H1 (cell line): ENCODE measurements around the gene CDC123. TPM values are rescaled to one million over a fixed set of nuclear protein-coding genes. Genes with fewer than 3 reads are reported as not detected.

Experiments used
- CTCF ChIA-PET: fragments of 300-600 bp; sonication (Branson Sonifier 250); formaldehyde crosslinking; loops from one replicate; lab custom pipeline; 2021; ENCODE audit not compliant: partially characterized antibody; lab: Charles Lee
- POLR2A ChIA-PET: fragments of 300-600 bp; sonication (Branson Sonifier 250); formaldehyde crosslinking; loops from one replicate; lab custom pipeline; 2021; ENCODE audit warnings: inconsistent platforms; ENCODE audit not compliant: partially characterized antibody; lab: Charles Lee
- DNase-seq, 2 experiments: peaks; one replicate each; pipeline versions ENCODE4 v3.0.0 to v3.0.0-alpha.2; 2010 to 2022; ENCODE audit warnings: low spot score in 2 of 2, low read depth in 1 of 2, mixed read lengths in 1 of 2
- FAIRE-seq: peaks from 2 replicates; lab custom pipeline; 2011; peaks lifted over from hg19 to GRCh38; lab: Jason Lieb, UNC
- H2AFZ ChIP-seq: 2 replicates; pipeline ENCODE4 v1.8.1; 2012; ENCODE audit warnings: low read length, inconsistent platforms
- H2AK5ac ChIP-seq: 2 replicates; pipeline ENCODE4 v1.6.1; 2013; ENCODE audit warnings: low read depth, low read length
- H2BK120ac ChIP-seq: replicated peaks from 2 replicates; pipeline ENCODE3; 2013; ENCODE audit warnings: low read depth, low read length, inconsistent platforms
- H2BK12ac ChIP-seq: 2 replicates; pipeline ENCODE4 v1.6.1; 2013; ENCODE audit warnings: low read depth, low read length
- H2BK15ac ChIP-seq: 2 replicates; pipeline ENCODE4 v1.6.1; 2013; ENCODE audit warnings: low read length
- H2BK20ac ChIP-seq: 2 replicates; pipeline ENCODE4 v1.6.1; 2013; ENCODE audit warnings: low read length
- H2BK5ac ChIP-seq: 2 replicates; pipeline ENCODE4 v1.6.1; 2013; ENCODE audit warnings: low read depth, low read length
- H3K14ac ChIP-seq: 2 replicates; pipeline ENCODE4 v1.6.1; 2013; ENCODE audit warnings: inconsistent platforms; ENCODE audit not compliant: insufficient read length
- H3K18ac ChIP-seq: 2 replicates; pipeline ENCODE4 v1.6.1; 2013; ENCODE audit warnings: low read length; ENCODE audit errors: extremely low read depth
- H3K23ac ChIP-seq: 2 replicates; pipeline ENCODE4 v1.6.1; 2013; ENCODE audit warnings: inconsistent platforms; ENCODE audit not compliant: insufficient read length
- H3K23me2 ChIP-seq: 2 replicates; pipeline ENCODE4 v1.6.1; 2013; ENCODE audit warnings: low read depth, low read length
- H3K27ac ChIP-seq: 2 replicates; pipeline ENCODE4 v1.6.1; 2011; ENCODE audit warnings: low read depth, low read length, inconsistent platforms
- H3K27me3 ChIP-seq, 4 experiments: replicated peaks in 1 of 4; 1 replicate in 1 of 4; 2 replicates in 3 of 4; pipeline versions ENCODE4 v1.6.1 to v1.8.1; 2011 to 2013; ENCODE audit warnings: low read length in 3 of 4, mild to moderate bottlenecking in 3 of 4, inconsistent platforms in 2 of 4, mixed read lengths in 2 of 4, moderate library complexity in 1 of 4; ENCODE audit not compliant: control insufficient read depth in 3 of 4, insufficient read depth in 3 of 4; ENCODE audit errors: extremely low read depth in 1 of 4
- H3K36me3 ChIP-seq, 4 experiments: 2 replicates each; pipeline versions ENCODE4 v1.6.1 to v1.8.1; 2011 to 2013; ENCODE audit warnings: mild to moderate bottlenecking in 4 of 4, low read length in 3 of 4, moderate library complexity in 2 of 4, control low read depth in 1 of 4, inconsistent platforms in 1 of 4; ENCODE audit not compliant: insufficient read depth in 4 of 4, control insufficient read depth in 2 of 4
- H3K4ac ChIP-seq: replicated peaks from 2 replicates; pipeline ENCODE3; 2013; ENCODE audit warnings: low read length, low read depth, mixed read lengths, inconsistent platforms; ENCODE audit not compliant: insufficient read length
- H3K4me1 ChIP-seq, 4 experiments: replicated peaks in 1 of 4; 1 replicate in 1 of 4; 2 replicates in 3 of 4; pipeline versions ENCODE4 v1.6.1 to v1.8.1; 2011 to 2013; ENCODE audit warnings: low read length in 3 of 4, inconsistent platforms in 2 of 4, mixed read lengths in 1 of 4; ENCODE audit not compliant: insufficient read depth in 4 of 4, control insufficient read depth in 3 of 4
- H3K4me2 ChIP-seq, 2 experiments: 2 replicates each; pipeline versions ENCODE4 v1.6.1 to v1.8.1; 2011 to 2013; ENCODE audit warnings: low read depth in 2 of 2, low read length in 2 of 2, control low read depth in 1 of 2, inconsistent platforms in 1 of 2, mild to moderate bottlenecking in 1 of 2; ENCODE audit not compliant: insufficient read depth in 1 of 2
- H3K4me3 ChIP-seq, 4 experiments: fragments of 200-600, 300-600 bp in 1 of 4; sonication (generic), shearing (Covaris generic), sonication (Bioruptor Twin) in 1 of 4; 2 replicates each; pipeline versions ENCODE4 v1.5.1 to v1.8.1; 2011 to 2016; ENCODE audit warnings: low read length in 4 of 4, low read depth in 3 of 4, control low read depth in 2 of 4, inconsistent platforms in 2 of 4, mild to moderate bottlenecking in 2 of 4, mixed read lengths in 1 of 4, moderate library complexity in 1 of 4; ENCODE audit not compliant: insufficient read depth in 2 of 4; ENCODE audit errors: extremely low read depth in 1 of 4
- H3K56ac ChIP-seq: replicated peaks from 2 replicates; pipeline ENCODE3; 2013; ENCODE audit warnings: low read depth, mild to moderate bottlenecking, mixed read lengths, low read length, inconsistent platforms; ENCODE audit not compliant: insufficient read length
- H3K79me1 ChIP-seq: 2 replicates; pipeline ENCODE4 v1.6.1; 2013; ENCODE audit warnings: low read depth, low read length, control low read depth
- H3K79me2 ChIP-seq, 2 experiments: 2 replicates each; pipeline versions ENCODE4 v1.6.1 to v1.8.1; 2012 to 2013; ENCODE audit warnings: low read length in 2 of 2, mild to moderate bottlenecking in 2 of 2, inconsistent platforms in 1 of 2; ENCODE audit not compliant: insufficient read depth in 2 of 2, control insufficient read depth in 1 of 2
- H3K9ac ChIP-seq, 4 experiments: replicated peaks in 1 of 4; 1 replicate in 1 of 4; 2 replicates in 3 of 4; pipeline versions ENCODE4 v1.6.1 to v1.8.1; 2011 to 2013; ENCODE audit warnings: low read depth in 3 of 4, low read length in 3 of 4, control low read depth in 2 of 4, mild to moderate bottlenecking in 2 of 4, moderate library complexity in 2 of 4, inconsistent platforms in 1 of 4; ENCODE audit errors: extremely low read depth in 1 of 4
- H3K9me3 ChIP-seq, 2 experiments: 2 replicates each; pipeline versions ENCODE4 v1.6.1 to v1.8.1; 2012 to 2013; ENCODE audit warnings: mild to moderate bottlenecking in 2 of 2, moderate library complexity in 2 of 2, control low read depth in 1 of 2, inconsistent platforms in 1 of 2, low read depth in 1 of 2, low read length in 1 of 2, mixed read lengths in 1 of 2; ENCODE audit not compliant: insufficient read depth in 2 of 2
- H4K20me1 ChIP-seq, 2 experiments: replicated peaks in 1 of 2; 2 replicates each; pipeline versions ENCODE3 to v1.8.1; 2011 to 2013; ENCODE audit warnings: inconsistent platforms in 2 of 2, low read length in 2 of 2, mild to moderate bottlenecking in 1 of 2; ENCODE audit not compliant: insufficient read depth in 2 of 2, control insufficient read depth in 1 of 2
- H4K5ac ChIP-seq: 2 replicates; pipeline ENCODE4 v1.6.1; 2013; ENCODE audit warnings: low read length, low read depth, mixed read lengths, inconsistent platforms; ENCODE audit not compliant: insufficient read length
- H4K8ac ChIP-seq: 2 replicates; pipeline ENCODE4 v1.8.0; 2013; ENCODE audit warnings: mild to moderate bottlenecking, moderate library complexity, low read length, inconsistent platforms; ENCODE audit not compliant: insufficient read depth; ENCODE audit errors: extremely low read depth
- H4K91ac ChIP-seq: replicated peaks from 2 replicates; pipeline ENCODE3; 2013; ENCODE audit warnings: low read length, mixed read lengths, inconsistent platforms; ENCODE audit not compliant: insufficient read length
- CHD2 ChIP-seq: IDR thresholded peaks from 2 replicates; pipeline ENCODE4 v1.6.1; 2012; ENCODE audit warnings: low read length, improper control_type of control experiment
- CTBP2 ChIP-seq: IDR thresholded peaks from 2 replicates; pipeline ENCODE4 v1.7.0; 2011; ENCODE audit warnings: borderline replicate concordance, mild to moderate bottlenecking, moderate library complexity, mixed read lengths, low read length; ENCODE audit not compliant: insufficient read depth, insufficient read length
- GTF2F1 ChIP-seq: IDR thresholded peaks from 2 replicates; pipeline ENCODE4 v1.6.1; 2012; ENCODE audit warnings: low read depth, low read length, improper control_type of control experiment, borderline replicate concordance
- KDM5A ChIP-seq: fragments of 200-600 bp; IDR thresholded peaks from 2 replicates; pipeline ENCODE4 v1.7.1; 2012; ENCODE audit warnings: mild to moderate bottlenecking, low read length, inconsistent platforms, mixed read lengths
- PHF8 ChIP-seq: fragments of 200-600 bp; sonication (generic); conservative IDR thresholded peaks from 2 replicates; pipeline ENCODE4 v1.7.1; 2012; ENCODE audit warnings: low read depth, mild to moderate bottlenecking, inconsistent platforms, low read length, moderate library complexity
- POLR2A ChIP-seq, 2 experiments: IDR thresholded peaks; 1 replicate in 1 of 2; 2 replicates in 1 of 2; pipeline ENCODE4 v1.6.1; 2011; ENCODE audit warnings: low read depth in 2 of 2, low read length in 2 of 2, mild to moderate bottlenecking in 2 of 2; ENCODE audit errors: control extremely low read depth in 1 of 2
- POLR2AphosphoS5 ChIP-seq: IDR thresholded peaks from 2 replicates; pipeline ENCODE4 v1.6.1; 2011; ENCODE audit warnings: low read depth, low read length
- RAD21 ChIP-seq, 2 experiments: IDR thresholded peaks in 1 of 2; conservative IDR thresholded peaks in 1 of 2; 2 replicates each; pipeline ENCODE4 v1.6.1; 2011; ENCODE audit warnings: low read depth in 2 of 2, low read length in 2 of 2, improper control_type of control experiment in 1 of 2, inconsistent platforms in 1 of 2, mild to moderate bottlenecking in 1 of 2, moderate library complexity in 1 of 2
- RNF2 ChIP-seq: fragments of 200-900, 300-1000 bp; sonication (generic); IDR thresholded peaks from 2 replicates; pipeline ENCODE4 v1.7.1; 2016; ENCODE audit warnings: borderline replicate concordance, low read depth, mild to moderate bottlenecking, antibody characterized with exemption, low read length; ENCODE audit not compliant: poor library complexity, severe bottlenecking; ENCODE audit errors: missing control alignments
- SIRT6 ChIP-seq: IDR thresholded peaks from one replicate; pipeline ENCODE4 v1.7.1; 2012; ENCODE audit warnings: low read length, inconsistent platforms
- SP1 ChIP-seq: IDR thresholded peaks from 2 replicates; pipeline ENCODE4 v1.6.1; 2011; ENCODE audit warnings: low read depth, low read length
- TBP ChIP-seq: IDR thresholded peaks from 2 replicates; pipeline ENCODE4 v1.6.1; 2011; ENCODE audit warnings: low read depth, low read length, improper control_type of control experiment
- YY1 ChIP-seq: IDR thresholded peaks from 2 replicates; pipeline ENCODE4 v1.6.1; 2011; ENCODE audit warnings: low read depth, mild to moderate bottlenecking, low read length
- WGBS, 2 experiments: shearing (Covaris generic) in 1 of 2; methylation state at CpG; one replicate each; pipeline versions ENCODE4 v1.1.6 to v1.1.7; 2013 to 2015; ENCODE audit warnings: low lambda C conversion rate in 2 of 2, mixed read lengths in 2 of 2, inconsistent platforms in 1 of 2, low coverage in 1 of 2, missing lambda C conversion rate in 1 of 2; ENCODE audit not compliant: insufficient replicate concordance in 2 of 2, insufficient coverage in 1 of 2, insufficient read length in 1 of 2; ENCODE audit errors: extremely low coverage in 1 of 2, missing lambda C conversion rate in 1 of 2; 5-methylcytosine and 5-hydroxymethylcytosine counted together
- polyA plus RNA-seq, 7 experiments: library from polyadenylated mRNA; depleted of rRNA in 3 of 7; stranded (reverse) in 5 of 7; unstranded in 2 of 7; fragments of >200 nt in 5 of 7; fragments of 200-250 nt in 2 of 7; gene quantifications; 1 replicate in 5 of 7; 2 replicates in 1 of 7; 4 replicates in 1 of 7; pipeline versions ENCODE4 v1.2.1 to v1.2.3, GENCODE V29; 2011 to 2013; ENCODE audit warnings: missing spikeins in 2 of 7, mixed read lengths in 2 of 7
- total RNA-seq: library from RNA; stranded (reverse); fragmentation: NEBNext Ultra II Directional; extraction: Animal tissue kit (Norgen Biotek cat#: 25700); gene quantifications from 2 replicates; pipeline ENCODE4 v1.2.1, GENCODE V29; 2021
- TF ChIP-seq, protein P1 (sequence below): IDR thresholded peaks from 2 replicates; pipeline ENCODE4 v1.6.1; 2012; ENCODE audit warnings: inconsistent platforms

CDC123 gene
- total and polyA plus RNA-seq, 2 of the 8 experiments (the other 6 are each of a cell fraction or from before 2014, with no cell fraction given), result 115 to 202 TPM

- ChIA-PET CTCF (interaction anchor here (1.4 kb wide), 1 partner anchor 26 kb away, joined by 3 read pairs; no protein-coding TSS in a partner anchor), POLR2A (no interaction called here)
- no peak for DNase-seq
- Histone ChIP-seq H3K36me3 (peaks cover 7 to 37% (median 14%) of the 10 kb centered on the region in 4 experiments), H3K27ac (no peak overlapping the region), H2BK20ac (no peak overlapping the region), H2BK120ac (no peak overlapping the region), H2AFZ (no peak overlapping the region), H3K4ac (no peak overlapping the region), H3K9me3 (no peaks in the 10 kb centered on the region), H4K8ac (no peak overlapping the region), H3K23me2 (no peaks in the 10 kb centered on the region), H3K14ac (no peak overlapping the region), H3K79me2 (peaks cover 9 to 50% of the 10 kb centered on the region in 2 experiments), H4K20me1 (peaks cover 0 to 4% of the 10 kb centered on the region in 2 experiments), H3K4me1 (no peaks in the 10 kb centered on the region), H3K4me2 (no peak overlapping the region), H2BK5ac (no peak overlapping the region), H2AK5ac (no peak overlapping the region), H3K56ac (no peak overlapping the region), H4K91ac (no peak overlapping the region), H3K4me3 (no peak overlapping the region), H3K27me3 (no peaks in the 10 kb centered on the region), H2BK12ac (no peak overlapping the region), H3K79me1 (peaks cover 2% of the 10 kb centered on the region; the same call in 1 of the 2 replicates), H3K18ac (no peak overlapping the region), H4K5ac (no peak overlapping the region), H3K23ac (no peak overlapping the region), H3K9ac (no peak overlapping the region), H2BK15ac (no peak overlapping the region)
- 74% methylated on average over 4 of the region's 6 CpGs; no CpG with 5 or more reads in 1 of the 2 experiments for WGBS, 2 experiments
- no peak for FAIRE-seq
- no peak for TF ChIP-seq PHF8
- no peak for TF ChIP-seq KDM5A
- no peak for TF ChIP-seq SIRT6
- no peak for TF ChIP-seq YY1
- TF ChIP-seq CHD2, result no peak
- no peak for TF ChIP-seq RAD21 (IDR thresholded peaks at IDR 0.05 in 1 of 2, conservative IDR thresholded peaks at IDR 0.05 in 1 of 2; ENCODE audit: low read depth in 2 of 2, low read length in 2 of 2)
- no peak for TF ChIP-seq CTBP2
- no peak for TF ChIP-seq POLR2A (IDR thresholded peaks at IDR 0.05; ENCODE audit: control extremely low read depth in 1 of 2, low read depth in 2 of 2, low read length in 2 of 2)
- TF ChIP-seq GTF2F1, result no peak
- no peak for TF ChIP-seq TBP
- TF ChIP-seq RNF2, result no peak
- TF ChIP-seq, protein P1, sequence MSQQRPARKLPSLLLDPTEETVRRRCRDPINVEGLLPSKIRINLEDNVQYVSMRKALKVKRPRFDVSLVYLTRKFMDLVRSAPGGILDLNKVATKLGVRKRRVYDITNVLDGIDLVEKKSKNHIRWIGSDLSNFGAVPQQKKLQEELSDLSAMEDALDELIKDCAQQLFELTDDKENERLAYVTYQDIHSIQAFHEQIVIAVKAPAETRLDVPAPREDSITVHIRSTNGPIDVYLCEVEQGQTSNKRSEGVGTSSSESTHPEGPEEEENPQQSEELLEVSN, result no peak
- no peak for TF ChIP-seq SP1
- no peak for TF ChIP-seq POLR2AphosphoS5
These were observed 7.3 kb upstream of the CDC123 start for GRCh38 chr10:12188656-12189055.
